ENCODE results near the gene TRAPPC11.

TRAPPC11 gene

DNA sequence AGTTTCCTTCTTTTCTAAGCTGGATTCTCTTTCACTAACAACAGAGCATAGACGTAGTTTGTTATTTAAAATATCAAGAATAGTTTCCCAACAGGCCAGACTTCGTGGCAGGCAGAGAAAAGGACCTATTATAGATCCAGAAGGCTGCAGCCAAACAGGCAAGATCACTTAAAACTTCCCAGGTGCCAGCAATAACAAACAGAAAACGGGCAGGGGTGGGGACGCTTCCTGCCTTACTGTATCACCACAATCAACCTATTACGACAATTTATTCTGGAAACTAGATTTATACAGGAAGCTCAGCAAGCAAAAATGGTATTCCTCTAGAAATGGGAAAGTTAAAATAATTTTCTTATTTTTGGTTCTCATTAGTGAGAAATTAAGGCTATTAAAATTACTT, 22.2 kb upstream of the TRAPPC11 start:
- in situ Hi-C loops (cut with HindIII; ENCODE audit: low sequenced_read_pairs) = no loop called here

DNA sequence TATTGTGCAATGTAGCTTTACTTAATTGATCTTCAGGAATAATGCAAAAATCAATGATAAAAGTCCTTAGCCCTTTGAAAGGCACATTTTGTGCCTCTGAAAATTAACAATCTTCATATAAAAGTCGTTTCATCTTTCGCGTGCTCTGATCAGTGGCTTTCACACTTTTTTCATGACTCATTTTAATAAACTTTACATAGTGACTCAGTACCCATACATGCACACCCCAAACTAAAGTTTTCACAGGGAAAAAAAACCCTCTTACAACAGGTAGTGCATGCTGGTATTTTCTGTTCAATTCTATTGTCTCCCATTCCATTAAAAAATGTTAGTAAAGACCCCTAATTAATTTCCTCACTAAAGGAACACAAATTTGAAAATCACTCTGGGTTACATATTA, 21.6 kb upstream of the TRAPPC11 start:
- in situ Hi-C loops (cut with HindIII; ENCODE audit: low sequenced_read_pairs) = no loop called here

DNA sequence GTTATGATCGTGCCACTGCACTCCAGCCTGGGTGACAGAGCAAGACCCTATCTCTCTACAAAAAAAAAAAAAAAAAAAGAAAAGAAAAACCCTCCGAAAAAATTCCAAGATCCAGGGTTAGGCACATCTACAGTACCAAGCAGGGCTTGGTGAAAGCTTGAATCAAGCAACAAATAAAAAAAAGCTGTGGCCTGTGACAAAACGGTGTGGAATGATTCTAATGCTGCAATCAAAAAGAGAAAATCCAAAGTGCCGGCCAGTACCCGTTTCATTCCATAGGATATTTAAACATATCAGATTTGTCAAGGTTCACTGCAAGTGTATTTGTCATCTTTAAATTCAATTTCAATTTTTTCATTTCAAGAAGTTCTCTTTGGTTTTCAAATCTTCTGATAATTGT, 20.7 kb upstream of the TRAPPC11 start:
- in situ Hi-C loops (cut with HindIII; ENCODE audit: low sequenced_read_pairs) = no loop called here

DNA sequence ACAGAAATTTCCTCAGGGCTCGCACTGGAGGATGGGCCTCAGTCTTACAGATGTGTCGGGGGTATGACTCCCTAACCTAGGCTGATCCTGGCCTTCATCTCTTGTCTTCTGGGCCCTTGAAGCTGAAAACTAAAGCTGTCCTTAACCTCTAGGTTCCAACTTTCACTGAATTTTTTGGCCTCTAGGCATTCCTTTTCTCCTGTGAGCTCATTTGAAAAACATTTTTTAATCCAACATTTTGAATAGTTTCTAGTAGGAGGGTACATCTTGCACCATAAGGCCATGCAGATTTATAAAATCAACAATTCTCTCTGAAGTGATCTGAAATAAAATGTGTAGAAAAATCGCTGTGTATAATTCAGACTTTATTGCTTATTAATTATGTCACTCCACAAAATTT, 19.8 kb upstream of the TRAPPC11 start:
- in situ Hi-C loops (cut with HindIII; ENCODE audit: low sequenced_read_pairs) = no loop called here

DNA sequence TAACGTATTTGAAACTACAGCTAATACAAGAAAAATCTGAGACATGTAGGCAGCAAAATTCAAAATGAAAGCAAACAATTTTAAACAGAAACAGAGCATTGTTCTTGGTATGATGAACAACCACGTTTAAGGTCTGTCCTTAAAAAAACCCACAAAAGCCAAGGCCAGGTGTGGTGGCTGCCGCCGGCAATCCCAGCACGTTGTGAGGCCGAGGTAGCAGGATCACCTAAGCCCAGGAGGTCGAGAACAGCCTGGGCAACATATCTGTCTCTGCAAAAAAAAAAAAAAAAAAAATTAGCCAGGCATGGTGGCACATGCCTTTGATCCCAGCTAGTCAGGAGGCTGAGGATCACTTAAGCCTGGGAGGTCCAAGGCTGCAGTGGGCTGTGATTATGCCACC, 13.8 kb upstream of the TRAPPC11 start:
- in situ Hi-C loops (cut with HindIII; ENCODE audit: low sequenced_read_pairs) = no loop called here

- in situ Hi-C loops (cut with HindIII; ENCODE audit: low sequenced_read_pairs) = no loop called here
Observed at GRCh38 chr4:183657564-183657963, 1.5 kb upstream of the TRAPPC11 start.

GRCh38 chr4:183658362-183659028, 598 bp upstream of the TRAPPC11 start:
- in situ Hi-C loops (cut with HindIII; ENCODE audit: low sequenced_read_pairs) = no loop called here

DNA sequence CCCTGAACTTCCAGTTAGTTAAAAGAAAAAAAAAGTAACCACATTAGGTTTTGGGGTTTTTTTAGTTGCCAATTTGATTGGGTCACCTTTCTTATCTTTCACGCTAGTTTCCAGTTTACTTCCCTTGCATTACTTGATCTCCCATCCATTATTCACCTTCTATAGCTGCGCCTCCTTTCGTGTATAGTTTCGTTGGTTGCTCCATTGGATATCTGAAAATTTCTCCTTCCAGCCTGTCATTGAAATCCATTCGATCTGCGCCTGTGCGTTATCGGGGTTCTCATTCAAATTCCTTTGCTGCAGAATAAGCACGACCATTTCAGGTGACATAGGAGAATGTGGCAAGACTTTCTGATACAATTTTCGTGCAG, 764 bp downstream of the TRAPPC11 start:
- in situ Hi-C loops (cut with HindIII; ENCODE audit: low sequenced_read_pairs) = no loop called here

- in situ Hi-C loops (cut with HindIII; ENCODE audit: low sequenced_read_pairs) = no loop called here
Observed at GRCh38 chr4:183666088-183666487, 7.0 kb downstream of the TRAPPC11 start.

DNA sequence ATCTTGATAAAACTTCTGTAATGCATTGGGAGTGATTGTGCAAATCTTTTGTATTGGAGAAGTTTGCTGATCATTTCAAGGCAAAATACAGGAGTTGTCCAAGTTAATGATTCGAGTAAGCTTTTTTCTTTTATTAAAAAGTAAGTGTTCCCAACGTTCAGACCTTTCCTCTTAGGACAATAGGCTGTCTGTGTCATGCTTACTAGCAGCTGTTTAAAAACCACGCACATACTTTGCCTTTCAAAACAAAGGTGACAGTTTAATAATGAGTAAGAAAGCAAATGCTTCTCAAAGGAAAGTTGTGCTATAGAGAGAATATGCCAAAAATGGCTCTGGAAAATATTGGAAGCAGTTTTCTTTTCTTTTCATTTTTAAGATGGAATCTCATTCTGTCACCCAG, 11.2 kb downstream of the TRAPPC11 start:
- in situ Hi-C loops (cut with HindIII; ENCODE audit: low sequenced_read_pairs) = no loop called here

GRCh38 chr4:183670960-183671555, 12.0 kb downstream of the TRAPPC11 start:
- in situ Hi-C loops (cut with HindIII; ENCODE audit: low sequenced_read_pairs) = no loop called here

- in situ Hi-C loops (cut with HindIII; ENCODE audit: low sequenced_read_pairs) = no loop called here
Observed at GRCh38 chr4:183674153-183674552, 15.1 kb downstream of the TRAPPC11 start.

GRCh38 chr4:183675625-183676024, 16.5 kb downstream of the TRAPPC11 start:
- in situ Hi-C loops (cut with HindIII; ENCODE audit: low sequenced_read_pairs) = no loop called here

DNA sequence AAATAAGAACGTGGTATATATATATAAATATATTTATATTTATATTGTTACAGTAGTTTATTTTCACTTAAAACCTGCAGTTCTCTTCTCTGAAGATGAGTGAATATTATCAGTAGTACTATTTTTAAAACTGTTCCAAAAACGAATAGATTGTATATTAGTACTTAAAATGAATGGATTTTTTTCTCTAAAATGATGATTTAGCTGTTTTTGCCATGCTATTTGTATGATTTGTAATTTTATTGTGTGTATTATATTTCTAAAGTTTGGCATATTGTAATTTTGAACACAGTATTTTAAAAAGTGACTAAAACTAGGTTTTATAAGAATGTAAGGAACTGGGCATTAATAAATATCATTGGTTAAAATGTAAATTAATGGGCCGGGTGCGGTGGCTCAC, 22.0 kb downstream of the TRAPPC11 start:
- in situ Hi-C loops (cut with HindIII; ENCODE audit: low sequenced_read_pairs) = no loop called here

- in situ Hi-C loops (cut with HindIII; ENCODE audit: low sequenced_read_pairs) = no loop called here
Observed at GRCh38 chr4:183686461-183686860, 27.4 kb downstream of the TRAPPC11 start.

GRCh38 chr4:183688216-183688615, 29.1 kb downstream of the TRAPPC11 start:
- in situ Hi-C loops (cut with HindIII; ENCODE audit: low sequenced_read_pairs) = no loop called here

- in situ Hi-C loops (cut with HindIII; ENCODE audit: low sequenced_read_pairs) = no loop called here
Observed at GRCh38 chr4:183691006-183691405, 31.9 kb downstream of the TRAPPC11 start.

- in situ Hi-C loops (cut with HindIII; ENCODE audit: low sequenced_read_pairs) = no loop called here
Observed at GRCh38 chr4:183691897-183692296, 32.8 kb downstream of the TRAPPC11 start.

- in situ Hi-C loops (cut with HindIII; ENCODE audit: low sequenced_read_pairs) = no loop called here
Observed at GRCh38 chr4:183698909-183699308, 39.8 kb downstream of the TRAPPC11 start.

DNA sequence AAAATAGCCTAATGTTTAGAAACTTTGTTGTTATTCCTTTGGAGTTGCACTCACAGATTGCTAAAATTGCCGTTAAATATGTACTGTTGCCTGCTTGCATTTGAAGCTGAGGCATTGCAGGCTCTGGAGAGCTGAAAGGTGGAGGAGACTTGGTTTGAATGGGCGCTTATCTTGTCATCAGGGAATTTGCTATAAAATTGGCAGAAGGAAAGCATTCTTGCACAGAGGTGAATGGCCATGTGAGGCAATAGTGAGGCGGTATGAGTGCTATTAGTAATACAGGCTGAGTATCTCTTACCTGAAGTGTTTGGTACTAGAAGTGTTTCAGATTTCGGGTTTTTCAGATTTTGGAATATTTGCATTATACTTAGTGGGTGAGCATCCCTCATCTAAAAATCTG, 41.3 kb downstream of the TRAPPC11 start:
- in situ Hi-C loops (cut with HindIII; ENCODE audit: low sequenced_read_pairs) = no loop called here

DNA sequence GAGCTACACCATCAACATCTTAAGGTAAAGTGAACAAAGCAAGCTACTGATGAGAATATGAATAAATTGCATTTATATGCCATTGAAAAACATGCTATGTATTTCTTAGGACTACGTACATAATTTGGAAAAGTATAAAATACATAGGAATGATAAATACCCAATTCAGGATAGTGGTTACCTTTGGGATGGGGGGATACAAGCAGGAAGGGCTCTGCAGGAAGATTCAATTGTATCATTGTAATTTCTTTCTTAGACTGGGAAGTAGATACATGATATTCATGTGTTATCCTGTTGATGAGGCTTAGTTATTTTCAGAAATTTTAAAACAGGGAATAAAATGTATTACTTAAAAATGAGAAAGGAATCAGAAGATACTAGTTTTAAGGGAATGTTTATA, 43.4 kb downstream of the TRAPPC11 start:
- in situ Hi-C loops (cut with HindIII; ENCODE audit: low sequenced_read_pairs) = no loop called here

- in situ Hi-C loops (cut with HindIII; ENCODE audit: low sequenced_read_pairs) = no loop called here
Observed at GRCh38 chr4:183714626-183715025, 55.5 kb downstream of the TRAPPC11 start.

DNA sequence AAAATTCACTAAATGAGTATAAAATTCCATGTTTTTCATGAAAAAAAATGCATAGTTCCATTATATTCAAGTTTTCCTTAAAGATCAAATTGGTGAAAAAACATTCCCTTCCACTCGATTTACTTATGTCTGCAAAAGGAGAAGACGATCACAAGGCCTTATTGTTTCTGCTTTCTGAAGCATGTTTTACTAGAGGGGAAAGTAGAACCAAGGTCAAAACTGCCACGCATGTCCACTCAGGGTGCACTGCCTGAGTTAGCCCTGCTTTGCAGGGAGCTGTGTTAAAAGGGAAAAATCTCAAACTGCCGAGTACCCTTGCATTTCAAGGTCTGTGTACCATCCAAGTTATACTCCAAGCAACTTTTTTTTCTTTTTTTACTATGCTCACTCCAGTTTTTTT, 57.2 kb downstream of the TRAPPC11 start:
- in situ Hi-C loops (cut with HindIII; ENCODE audit: low sequenced_read_pairs) = no loop called here

Measured in DLD1 (cell line).